ENCODE results near the gene MTERF4.

MTERF4 gene

DNA sequence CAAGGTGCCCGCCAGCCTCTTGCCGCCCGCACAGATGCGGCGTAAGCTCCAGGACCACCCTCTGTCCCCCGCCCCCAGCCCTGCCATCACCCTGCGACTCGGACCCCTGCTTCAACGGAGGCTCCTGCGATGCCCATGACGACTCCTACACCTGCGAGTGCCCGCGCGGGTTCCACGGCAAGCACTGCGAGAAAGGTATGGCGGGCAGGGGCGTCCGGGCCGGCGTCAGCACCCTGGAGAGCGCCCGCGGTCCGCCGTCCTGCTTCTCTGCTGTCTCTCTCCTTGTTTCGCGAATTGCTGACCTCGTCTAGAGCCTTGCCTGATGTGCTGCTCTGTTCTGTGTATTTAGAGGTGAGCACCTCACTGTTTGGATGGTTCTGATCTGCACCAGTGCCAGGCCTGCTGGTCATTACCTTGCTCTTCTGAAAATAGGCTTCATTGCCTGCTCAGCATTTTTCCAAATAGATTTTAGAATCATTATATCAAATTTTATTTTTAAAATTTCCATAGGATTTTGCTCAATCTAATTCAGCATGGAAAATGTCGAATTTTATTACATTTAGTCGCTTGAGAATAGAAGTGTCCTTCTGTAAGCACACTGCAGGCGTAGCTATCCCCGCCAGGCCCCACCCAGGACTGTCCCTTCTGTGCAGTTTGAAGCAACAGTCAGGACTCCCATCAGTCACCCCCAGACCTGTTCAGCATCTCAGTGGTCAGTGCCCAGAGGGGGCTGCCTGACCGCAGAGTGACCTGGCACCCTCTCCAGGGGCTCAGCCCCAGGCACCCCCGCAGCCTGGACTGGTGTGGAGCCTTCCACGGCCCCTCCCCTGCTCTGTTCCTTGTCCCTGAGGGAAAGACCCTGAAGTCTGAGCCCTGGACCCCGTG is 52.1 kb downstream of the MTERF4 start:
- DNase-seq, result no peak

DNA sequence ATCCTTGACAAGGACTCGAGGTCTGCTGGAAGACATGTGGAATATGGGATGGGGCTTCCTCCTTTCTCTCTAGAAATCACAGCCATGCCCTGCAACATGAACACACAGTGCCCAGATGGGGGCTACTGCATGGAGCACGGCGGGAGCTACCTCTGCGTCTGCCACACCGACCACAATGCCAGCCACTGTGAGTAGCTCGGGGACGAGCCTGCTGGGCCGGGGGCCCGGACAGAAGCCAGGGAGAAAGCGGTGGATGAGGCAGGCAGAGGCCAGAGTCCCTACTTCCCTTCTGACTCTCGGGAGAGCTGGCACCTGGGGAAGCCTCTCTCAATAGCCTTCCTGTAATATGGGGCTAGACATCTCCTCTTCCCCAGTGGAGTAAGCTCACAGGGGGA is 53.1 kb downstream of the MTERF4 start:
- no peak for DNase-seq

DNA sequence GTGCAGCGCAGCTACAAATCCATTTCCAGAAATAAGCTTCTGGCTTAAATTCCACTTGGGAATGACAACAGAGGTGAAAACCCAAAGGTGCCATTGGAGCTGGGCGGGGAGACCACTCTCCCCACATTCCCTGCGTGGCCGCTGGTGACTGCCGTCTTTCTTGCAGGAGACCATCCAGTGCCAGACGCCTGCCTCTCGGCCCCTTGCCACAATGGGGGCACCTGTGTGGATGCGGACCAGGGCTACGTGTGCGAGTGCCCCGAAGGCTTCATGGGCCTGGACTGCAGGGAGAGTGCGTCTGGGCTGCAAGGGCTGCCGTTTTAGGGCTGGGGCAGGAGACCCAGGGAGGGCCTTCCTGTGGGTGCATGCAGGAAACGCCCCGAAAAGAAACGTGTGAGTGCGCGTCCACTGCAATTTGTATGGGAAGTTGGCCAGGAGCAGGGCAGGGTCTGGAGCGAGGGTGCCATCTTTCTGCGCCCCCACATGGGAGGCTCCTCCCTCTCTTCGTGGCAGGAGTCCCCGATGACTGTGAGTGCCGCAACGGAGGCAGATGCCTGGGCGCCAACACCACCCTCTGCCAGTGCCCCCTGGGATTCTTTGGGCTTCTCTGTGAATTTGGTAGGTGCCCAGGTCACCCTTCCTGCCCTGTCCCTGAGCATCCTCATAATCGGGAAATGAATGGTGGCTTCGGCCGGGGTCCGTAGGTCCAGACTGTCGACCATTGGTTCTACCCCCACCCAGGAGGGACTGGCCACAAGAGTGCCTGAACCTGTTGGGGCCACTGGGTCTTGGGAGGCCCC is 53.7 kb downstream of the MTERF4 start:
- DNase-seq, result no peak

DNA sequence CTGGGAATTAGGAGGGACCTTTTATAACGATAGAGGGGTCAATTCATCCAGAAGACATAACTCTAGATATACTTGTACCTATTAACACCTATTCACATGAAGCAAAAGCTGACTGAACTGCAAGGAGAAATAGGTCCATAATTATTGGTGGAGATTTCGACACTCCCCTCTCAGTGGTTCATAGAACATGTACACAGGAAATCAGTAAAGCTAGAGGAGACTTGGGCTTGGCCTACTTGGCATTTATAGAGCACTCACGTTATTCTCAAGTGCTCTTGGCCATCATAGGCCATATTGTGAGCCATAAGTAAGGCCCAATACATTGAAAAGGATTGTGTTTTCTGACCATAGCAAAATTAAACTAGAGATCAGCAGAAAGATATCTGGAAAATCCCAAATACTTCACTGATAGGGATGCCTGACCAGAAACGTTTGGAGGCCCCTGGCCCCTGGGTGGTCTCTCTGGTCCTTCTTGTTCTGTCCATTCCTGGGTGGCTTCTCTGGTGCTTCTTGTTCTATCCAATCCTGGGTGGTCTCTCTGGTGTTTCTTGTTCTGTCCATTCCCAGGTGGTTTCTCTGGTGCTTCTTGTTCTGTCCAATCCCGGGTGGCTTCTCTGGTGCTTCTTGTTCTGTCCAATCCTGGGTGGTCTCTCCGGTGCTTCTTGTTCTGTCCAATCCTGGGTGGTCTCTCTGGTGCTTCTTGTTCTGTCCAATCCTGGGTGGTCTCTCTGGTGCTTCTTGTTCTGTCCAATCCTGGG is 54.7 kb downstream of the MTERF4 start:
- no peak for DNase-seq

All from activated CD8-positive, alpha-beta memory T cell treated with anti-CD3 and anti-CD28 coated beads, Interleukin-2, amount 50 U/mL, for 4 hours (primary cell).